BJ (cell line): ENCODE measurements around the gene PIKFYVE. TPM values are rescaled to one million over a fixed set of nuclear protein-coding genes. Genes with fewer than 3 reads are reported as not detected.

Experiments
- CTCF ChIA-PET: fragments of 350-600 bp; formaldehyde crosslinking; extraction: SDS; loops from one replicate; lab custom pipeline; 2021; ENCODE audit warnings: antibody characterized with exemption, inconsistent platforms; lab: Yijun Ruan, JAX
- POLR2A ChIA-PET: fragments of 300-600 bp; sonication (Branson Sonifier 250); formaldehyde crosslinking; extraction: SDS; loops from one replicate; lab custom pipeline; 2021; ENCODE audit warnings: antibody characterized with exemption; lab: Charles Lee
- DNase-seq: peaks from one replicate; pipeline ENCODE4 v3.0.0-alpha.2; 2011; ENCODE audit warnings: low read depth
- H3K27me3 ChIP-seq: 2 replicates; pipeline ENCODE4 v1.6.0; 2011; ENCODE audit warnings: low read length; ENCODE audit not compliant: control insufficient read depth, insufficient read depth
- H3K36me3 ChIP-seq: 2 replicates; pipeline ENCODE4 v1.5.1; 2011; ENCODE audit warnings: low read length; ENCODE audit not compliant: control insufficient read depth, insufficient read depth
- H3K4me3 ChIP-seq: 2 replicates; pipeline ENCODE4 v1.5.1; 2011; ENCODE audit warnings: low read depth, mild to moderate bottlenecking, control low read depth, low read length
- polyA plus RNA-seq: library from polyadenylated mRNA; depleted of rRNA; stranded (reverse); fragments of >200 nt; gene quantifications from 2 replicates; pipeline ENCODE4 v1.2.3, GENCODE V29; 2011
- TF ChIP-seq, protein P1 (sequence below): IDR thresholded peaks from 2 replicates; pipeline ENCODE4 v1.5.1; 2011; ENCODE audit warnings: low read depth, mild to moderate bottlenecking, control low read depth, inconsistent platforms, low read length, moderate library complexity; ENCODE audit not compliant: insufficient read depth

The PIKFYVE gene
- polyA plus RNA-seq, 1 experiment = 11.5 TPM

- CTCF ChIA-PET = interaction anchor here (0.7 kb wide), 1 partner anchor 100 kb away, joined by 3 read pairs; no protein-coding TSS in a partner anchor
- TF ChIP-seq, protein P1, sequence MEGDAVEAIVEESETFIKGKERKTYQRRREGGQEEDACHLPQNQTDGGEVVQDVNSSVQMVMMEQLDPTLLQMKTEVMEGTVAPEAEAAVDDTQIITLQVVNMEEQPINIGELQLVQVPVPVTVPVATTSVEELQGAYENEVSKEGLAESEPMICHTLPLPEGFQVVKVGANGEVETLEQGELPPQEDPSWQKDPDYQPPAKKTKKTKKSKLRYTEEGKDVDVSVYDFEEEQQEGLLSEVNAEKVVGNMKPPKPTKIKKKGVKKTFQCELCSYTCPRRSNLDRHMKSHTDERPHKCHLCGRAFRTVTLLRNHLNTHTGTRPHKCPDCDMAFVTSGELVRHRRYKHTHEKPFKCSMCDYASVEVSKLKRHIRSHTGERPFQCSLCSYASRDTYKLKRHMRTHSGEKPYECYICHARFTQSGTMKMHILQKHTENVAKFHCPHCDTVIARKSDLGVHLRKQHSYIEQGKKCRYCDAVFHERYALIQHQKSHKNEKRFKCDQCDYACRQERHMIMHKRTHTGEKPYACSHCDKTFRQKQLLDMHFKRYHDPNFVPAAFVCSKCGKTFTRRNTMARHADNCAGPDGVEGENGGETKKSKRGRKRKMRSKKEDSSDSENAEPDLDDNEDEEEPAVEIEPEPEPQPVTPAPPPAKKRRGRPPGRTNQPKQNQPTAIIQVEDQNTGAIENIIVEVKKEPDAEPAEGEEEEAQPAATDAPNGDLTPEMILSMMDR = no peak
- DNase-seq = no peak
- POLR2A ChIA-PET = no interaction called here
- H3K4me3 ChIP-seq = no peak overlapping the region
- H3K27me3 ChIP-seq = no peaks in the 10 kb centered on the region
- peaks cover 6% of the 10 kb centered on the region; the same call in 1 of the 2 replicates for H3K36me3 ChIP-seq
Observed at GRCh38 chr2:208274748-208275147, 8.7 kb downstream of the PIKFYVE start.

GRCh38 chr2:208278549-208278948 lies 12.5 kb downstream of the PIKFYVE start:
- H3K36me3 ChIP-seq = peaks cover 11% of the 10 kb centered on the region

GRCh38 chr2:208279236-208279635 lies 13.2 kb downstream of the PIKFYVE start:
- Histone ChIP-seq H3K4me3 (no peak overlapping the region), H3K27me3 (no peaks in the 10 kb centered on the region), H3K36me3 (peaks cover 9% of the 10 kb centered on the region)
- ChIA-PET CTCF (no interaction called here), POLR2A (no interaction called here)
- TF ChIP-seq, protein P1 = no peak
- no peak for DNase-seq

More at GRCh38 chr2:208278549-208278948, 12.5 kb downstream of the PIKFYVE start:
- TF ChIP-seq, protein P1 = no peak
- ChIA-PET POLR2A (no interaction called here), CTCF (no interaction called here)
- Histone ChIP-seq H3K4me3 (no peak overlapping the region), H3K27me3 (no peaks in the 10 kb centered on the region)
- DNase-seq = no peak

DNA sequence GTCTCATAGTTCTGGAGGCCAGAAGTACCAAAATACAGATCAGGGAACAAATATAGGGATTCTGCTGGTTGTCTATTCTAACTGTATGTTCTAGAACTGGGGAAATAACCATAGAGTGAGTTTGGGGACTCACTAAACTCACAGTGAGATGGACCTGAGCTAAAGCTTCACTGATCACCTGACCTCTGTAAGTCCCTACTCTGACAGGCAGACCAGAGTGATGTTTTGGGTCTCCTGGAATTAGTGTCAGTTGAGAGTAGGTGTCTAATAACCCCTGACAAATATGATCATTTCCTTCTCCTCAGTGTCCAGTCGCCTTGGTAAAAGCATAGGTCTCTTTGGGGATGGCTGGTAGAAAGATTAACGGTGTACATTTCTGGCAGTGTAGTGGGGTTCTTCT lies 14.2 kb downstream of the PIKFYVE start:
- POLR2A ChIA-PET = interaction anchor here (0.6 kb wide), 1 partner anchor 28 kb away, joined by 4 read pairs; no protein-coding TSS in a partner anchor
- peaks cover 9% of the 10 kb centered on the region for H3K36me3 ChIP-seq
- TF ChIP-seq, protein P1 = no peak
- H3K4me3 ChIP-seq = no peak overlapping the region
- DNase-seq = no peak
- H3K27me3 ChIP-seq = no peaks in the 10 kb centered on the region
- CTCF ChIA-PET = no interaction called here

- TF ChIP-seq, protein P1 = no peak
- peak; percentile 40 for DNase-seq
- peaks cover 6% of the 10 kb centered on the region; the same call in 1 of the 2 replicates for H3K36me3 ChIP-seq
- H3K4me3 ChIP-seq = no peak overlapping the region
- ChIA-PET CTCF (interaction anchor here (1.3 to 2.0 kb wide), 2 partner anchors 9 to 25 kb away, joined by 3 to 5 read pairs; partner anchors contain the start of gene IDH1), POLR2A (interaction anchor here (0.6 kb wide), 2 partner anchors 9 to 29 kb away, joined by 4 read pairs; no protein-coding TSS in a partner anchor)
- H3K27me3 ChIP-seq = no peaks in the 10 kb centered on the region
Observed at GRCh38 chr2:208280933-208281332, 14.9 kb downstream of the PIKFYVE start.
